IgD-negative memory B cell (primary cell): ENCODE results near the gene MYO5A. TPM values are rescaled to one million over a fixed set of nuclear protein-coding genes. Genes with fewer than 3 reads are reported as not detected.
A peak's percentile ranks its signal among the peaks of the same experiment; 100 is the strongest.
"Not testable (repeated sequence)": the region's sequence is repeated elsewhere in the genome, so short reads cannot be mapped to it uniquely, and the experiment has no call there.

Source experiments
- H3K27ac Mint-ChIP-seq, 3 donors: one replicate each; pipeline ENCODE4 v1.8.0; 2020 to 2022; ENCODE audit warnings: mild to moderate bottlenecking in 3 of 3, mixed read lengths in 3 of 3, moderate library complexity in 1 of 3
- H3K27me3 Mint-ChIP-seq: one replicate; pipeline ENCODE4 v1.8.0; 2021; ENCODE audit warnings: mixed read lengths
- H3K36me3 Mint-ChIP-seq: one replicate; pipeline ENCODE4 v1.8.0; 2020; ENCODE audit warnings: mild to moderate bottlenecking, mixed read lengths
- H3K4me1 Mint-ChIP-seq, 3 donors: one replicate each; pipeline ENCODE4 v1.8.0; 2020 to 2022; ENCODE audit warnings: mixed read lengths in 3 of 3, mild to moderate bottlenecking in 1 of 3
- H3K4me3 Mint-ChIP-seq, 4 donors: one replicate each; pipeline ENCODE4 v1.8.0; 2020 to 2022; ENCODE audit warnings: mild to moderate bottlenecking in 4 of 4, mixed read lengths in 4 of 4, moderate library complexity in 3 of 4
- H3K9me3 Mint-ChIP-seq, 3 donors: one replicate each; pipeline ENCODE4 v1.8.0; 2020 to 2021; ENCODE audit warnings: mixed read lengths in 3 of 3, mild to moderate bottlenecking in 1 of 3
- polyA plus RNA-seq: library from polyadenylated mRNA; unstranded; fragments of 300-500 nt; fragmentation: Illumina TruSeq; gene quantifications from one replicate; pipeline ENCODE4 v1.2.3, GENCODE V29; 2021

Gene MYO5A
- polyA plus RNA-seq, 1 donor from 2014 or later: 16.7 TPM

GRCh38 chr15:52417957-52418356 is 110.7 kb downstream of the MYO5A start:
- H3K36me3 Mint-ChIP-seq: peaks cover 11% of the 10 kb centered on the region
- peak overlapping the region in 1 of 3 donors; percentile 45 for H3K27ac Mint-ChIP-seq
- H3K9me3 Mint-ChIP-seq: no peaks in the 10 kb centered on the region
- H3K4me3 Mint-ChIP-seq: peak overlapping the region in 1 of 4 donors; percentile 67
- H3K27me3 Mint-ChIP-seq: no peaks in the 10 kb centered on the region
- H3K4me1 Mint-ChIP-seq: peaks cover 17 to 24% (median 20%) of the 10 kb centered on the region in 3 donors

DNA sequence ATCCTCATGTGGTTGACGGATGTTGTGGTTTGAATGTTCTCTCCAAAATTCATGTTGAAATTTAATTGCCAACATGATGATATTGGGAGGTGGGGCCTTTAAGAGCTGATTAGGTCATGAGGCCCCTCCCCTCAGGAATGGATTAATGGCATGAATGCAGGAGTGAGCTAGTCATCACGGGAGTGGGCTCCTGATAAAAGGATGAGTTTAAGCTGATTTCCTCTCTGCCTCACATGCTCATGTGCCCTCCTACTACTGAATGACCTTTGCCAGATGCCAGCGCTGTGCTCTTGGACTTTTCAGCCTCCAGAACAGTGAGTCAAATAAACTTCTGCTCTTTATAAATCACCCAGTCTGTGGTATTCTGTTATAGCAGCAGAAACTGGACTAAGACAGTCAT is 111.2 kb downstream of the MYO5A start:
- H3K27ac Mint-ChIP-seq: peak overlapping the region in 1 of 3 donors; percentile 45
- H3K36me3 Mint-ChIP-seq: peaks cover 10% of the 10 kb centered on the region
- H3K4me3 Mint-ChIP-seq: no peak overlapping the region
- peaks cover 15 to 22% (median 18%) of the 10 kb centered on the region in 3 donors for H3K4me1 Mint-ChIP-seq
- no peaks in the 10 kb centered on the region for H3K27me3 Mint-ChIP-seq
- H3K9me3 Mint-ChIP-seq: no peaks in the 10 kb centered on the region

DNA sequence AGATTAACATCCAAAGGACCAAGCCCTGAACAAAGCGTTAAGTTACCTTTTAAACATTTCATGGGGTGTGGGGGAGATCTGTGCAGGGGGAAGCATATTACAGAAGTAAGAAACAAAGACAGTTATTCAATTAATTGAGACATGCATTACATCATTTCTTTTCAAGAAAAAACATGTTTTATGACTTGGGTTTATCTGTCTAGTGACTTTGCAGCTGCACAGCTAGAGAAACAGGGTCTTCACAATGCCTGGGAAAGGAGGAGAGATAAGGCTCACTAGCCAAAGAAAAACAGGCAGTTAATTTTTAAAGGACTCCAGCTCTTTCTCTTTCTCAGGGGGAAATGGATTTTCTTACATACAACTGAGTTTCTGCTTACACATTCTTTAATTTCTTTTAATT is 112.1 kb downstream of the MYO5A start:
- not testable (repeated sequence) for H3K36me3 Mint-ChIP-seq, H3K9me3 Mint-ChIP-seq, H3K27me3 Mint-ChIP-seq, H3K27ac Mint-ChIP-seq, H3K4me3 Mint-ChIP-seq
- H3K4me1 Mint-ChIP-seq: peaks cover 9 to 15% (median 10%) of the 10 kb centered on the region in 3 donors

GRCh38 chr15:52415628-52416027 is 113.1 kb downstream of the MYO5A start:
- no peak overlapping the region for H3K4me3 Mint-ChIP-seq
- H3K27me3 Mint-ChIP-seq: no peaks in the 10 kb centered on the region
- no peaks in the 10 kb centered on the region for H3K9me3 Mint-ChIP-seq
- peaks cover 3 to 5% (median 3%) of the 10 kb centered on the region in 3 donors for H3K4me1 Mint-ChIP-seq
- no peak overlapping the region for H3K27ac Mint-ChIP-seq
- H3K36me3 Mint-ChIP-seq: peaks cover 7% of the 10 kb centered on the region

- Mint-ChIP-seq H3K4me1 (peaks cover 0 to 3% (median 0%) of the 10 kb centered on the region in 3 donors), H3K4me3 (no peak overlapping the region), H3K9me3 (no peaks in the 10 kb centered on the region), H3K36me3 (peaks cover 7% of the 10 kb centered on the region), H3K27me3 (no peaks in the 10 kb centered on the region), H3K27ac (peak overlapping the region in 1 of 3 donors; percentile 60)
Measured at GRCh38 chr15:52414936-52415335, 113.7 kb downstream of the MYO5A start.

DNA sequence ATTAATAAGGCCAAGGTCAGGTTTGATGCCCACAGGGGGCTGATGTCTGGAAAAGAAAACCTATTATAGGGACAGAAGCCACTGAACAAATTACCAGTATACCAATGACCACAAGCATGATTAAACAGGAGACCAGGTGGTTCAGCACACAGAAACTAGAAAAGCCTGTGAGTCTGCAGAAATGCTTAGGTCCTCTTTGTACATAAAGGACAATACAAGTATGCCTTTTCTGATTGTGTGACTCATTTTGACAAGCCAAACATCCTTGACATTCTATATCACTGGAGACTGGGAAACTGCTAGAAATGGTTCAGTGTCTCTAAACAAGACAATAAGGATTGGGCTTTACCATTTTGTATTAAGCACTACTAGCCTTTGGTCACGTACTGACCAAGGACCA is 119.9 kb downstream of the MYO5A start:
- no peaks in the 10 kb centered on the region for H3K27me3 Mint-ChIP-seq
- H3K4me3 Mint-ChIP-seq: no peak overlapping the region
- H3K36me3 Mint-ChIP-seq: peaks cover 2% of the 10 kb centered on the region
- no peaks in the 10 kb centered on the region for H3K4me1 Mint-ChIP-seq
- no peaks in the 10 kb centered on the region for H3K9me3 Mint-ChIP-seq
- no peak overlapping the region for H3K27ac Mint-ChIP-seq

DNA sequence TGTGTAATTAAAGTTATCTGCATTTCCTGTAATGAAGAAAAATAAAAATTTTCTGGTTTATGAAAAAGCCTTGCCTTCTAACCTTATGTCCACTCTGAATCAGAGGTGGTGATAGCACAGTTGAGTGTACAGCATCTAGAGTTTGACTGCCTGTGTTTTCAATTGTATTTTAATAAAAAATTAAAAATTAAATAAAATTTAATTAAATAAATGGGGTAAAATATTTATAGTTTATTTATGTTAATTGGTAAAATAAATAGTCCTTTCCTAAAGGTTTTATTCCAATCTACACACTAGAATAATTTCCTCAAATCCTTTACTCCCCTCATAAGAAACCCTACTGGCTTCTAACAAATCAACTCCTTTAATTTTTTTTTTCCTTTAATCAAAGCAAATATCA is 121.3 kb downstream of the MYO5A start:
- Mint-ChIP-seq H3K27me3 (no peaks in the 10 kb centered on the region), H3K27ac (no peak overlapping the region), H3K9me3 (no peaks in the 10 kb centered on the region), H3K4me3 (no peak overlapping the region), H3K4me1 (no peaks in the 10 kb centered on the region), H3K36me3 (peaks cover 9% of the 10 kb centered on the region)

GRCh38 chr15:52406601-52407000 is 122.1 kb downstream of the MYO5A start:
- H3K9me3 Mint-ChIP-seq: no peaks in the 10 kb centered on the region
- H3K27ac Mint-ChIP-seq: peak overlapping the region in 1 of 3 donors; percentile 71
- peaks cover 9% of the 10 kb centered on the region for H3K36me3 Mint-ChIP-seq
- H3K4me1 Mint-ChIP-seq: no peaks in the 10 kb centered on the region
- H3K4me3 Mint-ChIP-seq: no peak overlapping the region
- H3K27me3 Mint-ChIP-seq: no peaks in the 10 kb centered on the region

DNA sequence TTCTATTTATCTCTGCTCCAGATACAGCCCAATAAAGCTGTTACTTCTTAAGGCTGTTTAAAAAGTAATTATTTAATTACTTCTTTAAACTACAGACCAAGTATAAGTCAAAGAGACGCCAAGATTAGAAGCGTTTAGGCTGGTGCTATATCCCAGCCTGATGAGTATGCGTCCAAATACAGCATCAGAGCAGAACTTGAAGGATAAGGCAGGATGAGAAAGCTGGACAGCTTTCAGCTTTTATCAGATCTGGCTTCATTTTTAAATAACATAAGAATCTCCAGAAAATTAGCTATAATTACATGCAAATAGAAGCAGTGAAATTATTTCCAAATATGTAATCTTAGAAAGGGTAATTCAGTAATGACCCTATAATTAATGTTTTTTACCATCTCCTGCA is 122.8 kb downstream of the MYO5A start:
- Mint-ChIP-seq H3K36me3 (peaks cover 9% of the 10 kb centered on the region), H3K4me1 (no peaks in the 10 kb centered on the region), H3K9me3 (no peaks in the 10 kb centered on the region), H3K27ac (no peak overlapping the region), H3K4me3 (no peak overlapping the region), H3K27me3 (no peaks in the 10 kb centered on the region)

DNA sequence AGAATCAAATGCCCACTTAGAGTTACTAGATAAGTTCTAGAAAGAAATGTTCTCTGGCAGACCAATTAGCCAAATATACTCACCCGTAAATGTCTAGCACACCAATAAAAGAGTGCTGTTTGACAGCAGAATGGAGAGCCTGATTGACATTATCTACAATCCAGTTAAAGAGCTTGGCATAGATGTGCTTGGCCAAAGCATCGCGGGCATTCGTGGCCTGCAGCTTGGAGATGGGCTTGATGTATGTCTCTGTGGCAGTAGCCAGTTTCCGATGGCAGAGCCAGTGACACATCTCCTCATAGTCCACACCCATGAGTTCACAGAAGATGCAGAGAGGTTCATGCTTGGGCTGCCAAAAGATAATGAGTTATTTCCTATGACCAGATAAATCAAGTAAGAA is 131.6 kb downstream of the MYO5A start:
- H3K4me3 Mint-ChIP-seq: no peak overlapping the region
- H3K27ac Mint-ChIP-seq: no peak overlapping the region
- H3K27me3 Mint-ChIP-seq: no peaks in the 10 kb centered on the region
- peaks cover 8% of the 10 kb centered on the region for H3K36me3 Mint-ChIP-seq
- no peaks in the 10 kb centered on the region for H3K9me3 Mint-ChIP-seq
- peaks cover 0 to 5% (median 0%) of the 10 kb centered on the region in 3 donors for H3K4me1 Mint-ChIP-seq

DNA sequence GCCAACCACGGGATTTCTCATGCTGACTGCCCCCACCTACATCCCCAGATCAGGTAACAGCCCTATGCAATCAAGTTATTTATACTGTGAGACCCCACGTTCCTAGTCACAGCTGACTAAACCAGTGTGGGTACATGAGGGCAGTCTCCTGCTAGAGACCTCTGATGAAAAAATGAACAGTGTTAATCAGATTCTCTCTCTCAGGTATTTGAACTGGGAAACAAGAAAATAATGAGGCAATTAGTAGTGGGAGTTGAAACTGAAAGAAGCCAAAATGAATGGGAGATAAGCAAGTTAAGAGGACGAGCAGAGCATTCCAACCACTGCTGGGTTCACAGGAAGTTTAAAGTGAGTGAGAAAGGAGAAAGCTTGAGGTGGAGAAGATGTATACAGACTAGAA is 134.6 kb downstream of the MYO5A start:
- Mint-ChIP-seq H3K27ac (no peak overlapping the region), H3K9me3 (no peaks in the 10 kb centered on the region), H3K27me3 (no peaks in the 10 kb centered on the region), H3K4me3 (no peak overlapping the region), H3K36me3 (peaks cover 13% of the 10 kb centered on the region), H3K4me1 (peaks cover 0 to 5% (median 0%) of the 10 kb centered on the region in 3 donors)

GRCh38 chr15:52392008-52392687 is 136.5 kb downstream of the MYO5A start:
- peaks cover 8% of the 10 kb centered on the region for H3K36me3 Mint-ChIP-seq
- H3K27me3 Mint-ChIP-seq: no peaks in the 10 kb centered on the region
- H3K27ac Mint-ChIP-seq: no peak overlapping the region

DNA sequence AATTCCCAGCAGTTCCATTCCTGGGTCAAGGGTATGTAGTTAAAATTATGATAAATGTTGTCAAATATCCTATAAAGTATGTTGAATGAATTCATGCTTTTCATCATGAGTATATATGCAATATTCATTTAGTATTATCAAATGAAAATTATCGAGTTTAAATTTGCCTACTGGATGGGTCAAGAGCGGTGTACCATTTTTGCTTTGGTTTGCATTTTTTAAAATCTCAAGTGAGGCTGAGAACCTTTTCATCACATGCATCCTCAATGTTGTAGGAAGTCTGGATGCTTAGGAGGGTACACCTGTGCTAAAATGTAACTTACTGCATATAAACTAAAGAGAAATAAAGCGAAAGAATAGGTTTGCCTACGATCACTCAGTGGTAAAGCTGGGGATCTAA is 137.6 kb downstream of the MYO5A start:
- Mint-ChIP-seq H3K27me3 (no peaks in the 10 kb centered on the region), H3K4me3 (no peak overlapping the region), H3K9me3 (no peaks in the 10 kb centered on the region), H3K36me3 (peaks cover 9% of the 10 kb centered on the region), H3K27ac (no peak overlapping the region), H3K4me1 (peaks cover 0 to 5% (median 0%) of the 10 kb centered on the region in 3 donors)

More at GRCh38 chr15:52392008-52392687, 136.5 kb downstream of the MYO5A start:
- H3K4me1 Mint-ChIP-seq: peaks cover 0 to 5% (median 0%) of the 10 kb centered on the region in 3 donors
- no peak overlapping the region for H3K4me3 Mint-ChIP-seq
- no peaks in the 10 kb centered on the region for H3K9me3 Mint-ChIP-seq

- Mint-ChIP-seq H3K4me1 (peaks cover 8 to 23% (median 21%) of the 10 kb centered on the region in 3 donors), H3K27ac (no peak overlapping the region), H3K27me3 (no peaks in the 10 kb centered on the region), H3K4me3 (no peak overlapping the region), H3K36me3 (peaks cover 9% of the 10 kb centered on the region), H3K9me3 (no peaks in the 10 kb centered on the region)
Measured at GRCh38 chr15:52385670-52386069, 143.0 kb downstream of the MYO5A start.

GRCh38 chr15:52383100-52383588 is 145.5 kb downstream of the MYO5A start:
- Mint-ChIP-seq H3K27ac (peak overlapping the region in 2 of 3 donors; percentile 1 to 65), H3K36me3 (peaks cover 9% of the 10 kb centered on the region), H3K4me3 (no peak overlapping the region), H3K4me1 (peaks cover 17 to 36% (median 33%) of the 10 kb centered on the region in 3 donors), H3K27me3 (no peaks in the 10 kb centered on the region), H3K9me3 (no peaks in the 10 kb centered on the region)

GRCh38 chr15:52382647-52383046 is 146.0 kb downstream of the MYO5A start:
- Mint-ChIP-seq H3K36me3 (peaks cover 9% of the 10 kb centered on the region), H3K27me3 (no peaks in the 10 kb centered on the region), H3K4me1 (peaks cover 17 to 36% (median 33%) of the 10 kb centered on the region in 3 donors), H3K27ac (peak overlapping the region in 1 of 3 donors; percentile 65), H3K9me3 (no peaks in the 10 kb centered on the region), H3K4me3 (peak overlapping the region in 1 of 4 donors; percentile 41)
